ENCODE results near the gene C1orf21.

- TF ChIP-seq CTCF (IDR thresholded peaks at IDR 0.05) (no peak), MAX (CRISPR knock-in tag; IDR thresholded peaks at IDR 0.05) (no peak), MYBL2 (CRISPR knock-in tag; IDR thresholded peaks at IDR 0.05) (no peak), KAT7 (CRISPR knock-in tag; IDR thresholded peaks at IDR 0.05; ENCODE audit: borderline replicate concordance) (no peak), TEAD1 (CRISPR knock-in tag; IDR thresholded peaks at IDR 0.05) (no peak), ZNF512 (CRISPR knock-in tag; IDR thresholded peaks at IDR 0.05; ENCODE audit: borderline replicate concordance) (no peak), FOXP4 (CRISPR knock-in tag; IDR thresholded peaks at IDR 0.05) (no peak), ZNF532 (CRISPR knock-in tag; IDR thresholded peaks at IDR 0.05; ENCODE audit: borderline replicate concordance) (no peak), CREB1 (CRISPR knock-in tag; IDR thresholded peaks at IDR 0.05) (no peak)
- TF ChIP-seq, protein P1, sequence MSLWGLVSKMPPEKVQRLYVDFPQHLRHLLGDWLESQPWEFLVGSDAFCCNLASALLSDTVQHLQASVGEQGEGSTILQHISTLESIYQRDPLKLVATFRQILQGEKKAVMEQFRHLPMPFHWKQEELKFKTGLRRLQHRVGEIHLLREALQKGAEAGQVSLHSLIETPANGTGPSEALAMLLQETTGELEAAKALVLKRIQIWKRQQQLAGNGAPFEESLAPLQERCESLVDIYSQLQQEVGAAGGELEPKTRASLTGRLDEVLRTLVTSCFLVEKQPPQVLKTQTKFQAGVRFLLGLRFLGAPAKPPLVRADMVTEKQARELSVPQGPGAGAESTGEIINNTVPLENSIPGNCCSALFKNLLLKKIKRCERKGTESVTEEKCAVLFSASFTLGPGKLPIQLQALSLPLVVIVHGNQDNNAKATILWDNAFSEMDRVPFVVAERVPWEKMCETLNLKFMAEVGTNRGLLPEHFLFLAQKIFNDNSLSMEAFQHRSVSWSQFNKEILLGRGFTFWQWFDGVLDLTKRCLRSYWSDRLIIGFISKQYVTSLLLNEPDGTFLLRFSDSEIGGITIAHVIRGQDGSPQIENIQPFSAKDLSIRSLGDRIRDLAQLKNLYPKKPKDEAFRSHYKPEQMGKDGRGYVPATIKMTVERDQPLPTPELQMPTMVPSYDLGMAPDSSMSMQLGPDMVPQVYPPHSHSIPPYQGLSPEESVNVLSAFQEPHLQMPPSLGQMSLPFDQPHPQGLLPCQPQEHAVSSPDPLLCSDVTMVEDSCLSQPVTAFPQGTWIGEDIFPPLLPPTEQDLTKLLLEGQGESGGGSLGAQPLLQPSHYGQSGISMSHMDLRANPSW (CRISPR knock-in tag; conservative IDR thresholded peaks at IDR 0.05; ENCODE audit: low read depth): no peak
Observed at GRCh38 chr1:184518736-184519357, 132.0 kb downstream of the C1orf21 start.

All from WTC11 (cell line).